OCI-LY1 (cell line): ENCODE results near the gene ZNF821.

Experiments used
- H2AFZ ChIP-seq: fragments of 200-600 bp; sonication (generic), shearing (Covaris generic); 2 replicates; pipeline ENCODE4 v1.6.0; 2014; ENCODE audit warnings: antibody characterized with exemption, mild to moderate bottlenecking, low read length
- H3F3A ChIP-seq: fragments of 200-600 bp; sonication (generic), shearing (Covaris generic); 2 replicates; pipeline ENCODE4 v1.6.0; 2014; ENCODE audit warnings: mild to moderate bottlenecking, antibody characterized with exemption, low read length, moderate library complexity; ENCODE audit not compliant: insufficient read depth
- H3K27ac ChIP-seq: fragments of 200-600 bp; sonication (generic); 2 replicates; pipeline ENCODE4 v1.5.1; 2014; ENCODE audit warnings: low read length, mixed run types, mild to moderate bottlenecking, low read depth; ENCODE audit not compliant: poor library complexity, severe bottlenecking
- H3K27me3 ChIP-seq: fragments of 200-600 bp; sonication (generic); 2 replicates; pipeline ENCODE4 v1.6.0; 2014; ENCODE audit warnings: antibody characterized with exemption, mild to moderate bottlenecking, low read length, moderate library complexity; ENCODE audit not compliant: insufficient read depth
- H3K36me3 ChIP-seq: fragments of 200-600 bp; sonication (generic); 2 replicates; pipeline ENCODE4 v1.6.1; 2014; ENCODE audit warnings: mild to moderate bottlenecking, antibody characterized with exemption, low read length, moderate library complexity, mixed read lengths; ENCODE audit not compliant: insufficient read depth
- H3K4me1 ChIP-seq: fragments of 200-600 bp; sonication (generic); 2 replicates; pipeline ENCODE4 v1.5.1; 2014; ENCODE audit warnings: mild to moderate bottlenecking, low read length, moderate library complexity; ENCODE audit not compliant: insufficient read depth, severe bottlenecking
- H3K4me2 ChIP-seq: fragments of 200-600 bp; sonication (generic), shearing (Covaris generic); 2 replicates; pipeline ENCODE4 v1.6.1; 2014; ENCODE audit warnings: low read length
- H3K4me3 ChIP-seq: fragments of 200-600 bp; sonication (generic); 2 replicates; pipeline ENCODE4 v1.5.1; 2014; ENCODE audit warnings: low read length, low read depth, mild to moderate bottlenecking, mixed read lengths; ENCODE audit not compliant: poor library complexity, severe bottlenecking
- H3K79me2 ChIP-seq: fragments of 200-600 bp; shearing (Covaris generic); 2 replicates; pipeline ENCODE4 v1.6.1; 2016; ENCODE audit warnings: mixed run types, low read length, mixed read lengths; ENCODE audit not compliant: insufficient read depth
- H3K9ac ChIP-seq: fragments of 200-600 bp; sonication (generic), shearing (Covaris generic); 2 replicates; pipeline ENCODE4 v1.6.1; 2014; ENCODE audit warnings: mild to moderate bottlenecking, low read length, mixed read lengths
- H3K9me2 ChIP-seq: fragments of 200-600 bp; sonication (generic), shearing (Covaris generic); 2 replicates; pipeline ENCODE4 v1.6.1; 2014; ENCODE audit warnings: low read depth, mild to moderate bottlenecking, low read length, mixed read lengths
- H3K9me3 ChIP-seq: fragments of 200-600 bp; shearing (Covaris generic); 2 replicates; pipeline ENCODE4 v1.6.1; 2014; ENCODE audit warnings: low read length, mixed read lengths
- H4K20me1 ChIP-seq: fragments of 200-600 bp; sonication (generic), shearing (Covaris generic); 2 replicates; pipeline ENCODE4 v1.6.0; 2016; ENCODE audit warnings: mild to moderate bottlenecking, low read length; ENCODE audit not compliant: insufficient read depth
- CTCF ChIP-seq: fragments of 200-600 bp; sonication (generic), shearing (Covaris generic); IDR thresholded peaks from 2 replicates; pipeline ENCODE4 v1.5.1; 2017; ENCODE audit warnings: mild to moderate bottlenecking, antibody characterized with exemption, low read length, moderate library complexity, mixed read lengths
- EZH2 ChIP-seq: fragments of 200-600 bp; sonication (generic), shearing (Covaris generic); IDR thresholded peaks from 2 replicates; pipeline ENCODE4 v1.8.0; 2017; ENCODE audit warnings: borderline replicate concordance, mixed run types, mild to moderate bottlenecking, antibody characterized with exemption, low read length, moderate library complexity, mixed read lengths

The ZNF821 gene

GRCh38 chr16:71852158-71852557 lies 31.8 kb downstream of the ZNF821 start:
- peaks cover 61% of the 10 kb centered on the region for H3K36me3 ChIP-seq
- H3K4me3 ChIP-seq = no peak overlapping the region
- no peaks in the 10 kb centered on the region for H4K20me1 ChIP-seq
- no peak overlapping the region for H3K4me2 ChIP-seq
- H3K27me3 ChIP-seq = no peaks in the 10 kb centered on the region
- peaks cover 4% of the 10 kb centered on the region for H3K79me2 ChIP-seq
- no peaks in the 10 kb centered on the region for H3F3A ChIP-seq
- TF ChIP-seq CTCF (no peak), EZH2 (no peak)
- no peaks in the 10 kb centered on the region for H3K9me2 ChIP-seq
- no peak overlapping the region for H3K27ac ChIP-seq
- H3K9ac ChIP-seq = no peak overlapping the region
- H3K9me3 ChIP-seq = no peaks in the 10 kb centered on the region
- no peak overlapping the region for H2AFZ ChIP-seq
- H3K4me1 ChIP-seq = peaks cover 23% of the 10 kb centered on the region

GRCh38 chr16:71851746-71852145 lies 32.2 kb downstream of the ZNF821 start:
- H3K4me2 ChIP-seq = no peak overlapping the region
- H3K9me2 ChIP-seq = no peaks in the 10 kb centered on the region
- no peak overlapping the region for H3K27ac ChIP-seq
- H3K27me3 ChIP-seq = no peaks in the 10 kb centered on the region
- no peaks in the 10 kb centered on the region for H3F3A ChIP-seq
- H3K9ac ChIP-seq = no peak overlapping the region
- H3K36me3 ChIP-seq = peaks cover 61% of the 10 kb centered on the region
- H3K4me3 ChIP-seq = no peak overlapping the region
- peaks cover 9% of the 10 kb centered on the region for H3K79me2 ChIP-seq
- H3K4me1 ChIP-seq = peaks cover 27% of the 10 kb centered on the region
- no peaks in the 10 kb centered on the region for H4K20me1 ChIP-seq
- no peaks in the 10 kb centered on the region for H3K9me3 ChIP-seq
- TF ChIP-seq EZH2 = no peak
- TF ChIP-seq CTCF = no peak
- no peak overlapping the region for H2AFZ ChIP-seq

GRCh38 chr16:71848622-71849021 lies 35.4 kb downstream of the ZNF821 start:
- H3K36me3 ChIP-seq = peaks cover 44% of the 10 kb centered on the region
- H2AFZ ChIP-seq = no peak overlapping the region
- H4K20me1 ChIP-seq = no peaks in the 10 kb centered on the region
- H3K27me3 ChIP-seq = no peaks in the 10 kb centered on the region
- H3K9me3 ChIP-seq = no peaks in the 10 kb centered on the region
- no peaks in the 10 kb centered on the region for H3F3A ChIP-seq
- H3K27ac ChIP-seq = no peak overlapping the region
- H3K9ac ChIP-seq = no peak overlapping the region
- peaks cover 18% of the 10 kb centered on the region for H3K79me2 ChIP-seq
- TF ChIP-seq CTCF (no peak), EZH2 (no peak)
- no peak overlapping the region for H3K4me3 ChIP-seq
- H3K9me2 ChIP-seq = no peaks in the 10 kb centered on the region
- peaks cover 34% of the 10 kb centered on the region for H3K4me1 ChIP-seq
- no peak overlapping the region for H3K4me2 ChIP-seq
